Progenitor cell of endocrine pancreas (in vitro differentiated cells): ENCODE measurements around the gene NTSR2. TPM values are rescaled to one million over a fixed set of nuclear protein-coding genes. Genes with fewer than 3 reads are reported as not detected.

Source experiments
- DNase-seq: peaks from one replicate; pipeline ENCODE4 v3.0.0; 2021; ENCODE audit warnings: low spot score; ENCODE audit not compliant: unreplicated experiment
- H3K27ac Mint-ChIP-seq: 2 replicates; pipeline ENCODE4 v1.8.0; 2021; ENCODE audit warnings: mild to moderate bottlenecking, moderate library complexity, mixed read lengths
- H3K27me3 Mint-ChIP-seq: 2 replicates; pipeline ENCODE4 v1.8.0; 2021; ENCODE audit warnings: mixed read lengths
- H3K36me3 Mint-ChIP-seq: 2 replicates; pipeline ENCODE4 v1.8.0; 2022; ENCODE audit warnings: mixed read lengths; ENCODE audit not compliant: insufficient read depth
- H3K4me1 Mint-ChIP-seq: 2 replicates; pipeline ENCODE4 v1.8.0; 2021; ENCODE audit warnings: low read depth, mixed read lengths
- H3K4me3 Mint-ChIP-seq: 2 replicates; pipeline ENCODE4 v1.8.0; 2021; ENCODE audit warnings: low read depth, mild to moderate bottlenecking, moderate library complexity, mixed read lengths
- H3K9me3 Mint-ChIP-seq: 2 replicates; pipeline ENCODE4 v1.8.0; 2021; ENCODE audit warnings: low read depth, mixed read lengths
- CTCF ChIP-seq: fragments of 200-600 bp; sonication (generic); IDR thresholded peaks from one replicate; pipeline ENCODE4 v1.5.0; 2021; ENCODE audit warnings: antibody characterized with exemption, mild to moderate bottlenecking; ENCODE audit not compliant: unreplicated experiment
- total RNA-seq: library from RNA; stranded (reverse); gene quantifications from 2 replicates; pipeline ENCODE4 v1.2.1, GENCODE V29; 2021

NTSR2 gene
- total RNA-seq, 1 donor from 2014 or later = not detected

GRCh38 chr2:11656252-11656651 lies 13.7 kb downstream of the NTSR2 start:
- H3K36me3 Mint-ChIP-seq = no peaks in the 10 kb centered on the region
- peaks cover 5% of the 10 kb centered on the region for H3K4me1 Mint-ChIP-seq
- TF ChIP-seq CTCF = no peak
- H3K4me3 Mint-ChIP-seq = no peak overlapping the region
- peaks cover 7% of the 10 kb centered on the region for H3K27me3 Mint-ChIP-seq
- no peaks in the 10 kb centered on the region for H3K9me3 Mint-ChIP-seq
- no peak overlapping the region for H3K27ac Mint-ChIP-seq
- no peak for DNase-seq

- Mint-ChIP-seq H3K4me3 (no peak overlapping the region), H3K27me3 (no peaks in the 10 kb centered on the region), H3K36me3 (no peaks in the 10 kb centered on the region), H3K27ac (no peak overlapping the region), H3K9me3 (no peaks in the 10 kb centered on the region), H3K4me1 (peaks cover 5% of the 10 kb centered on the region)
- no peak for TF ChIP-seq CTCF
- DNase-seq = no peak
Measured at GRCh38 chr2:11655495-11655894, 14.5 kb downstream of the NTSR2 start.

- H3K4me3 Mint-ChIP-seq = no peak overlapping the region
- peaks cover 3% of the 10 kb centered on the region for H3K36me3 Mint-ChIP-seq
- no peak overlapping the region for H3K27ac Mint-ChIP-seq
- no peak for DNase-seq
- no peak for TF ChIP-seq CTCF
- H3K4me1 Mint-ChIP-seq = peaks cover 5% of the 10 kb centered on the region
- no peaks in the 10 kb centered on the region for H3K9me3 Mint-ChIP-seq
- H3K27me3 Mint-ChIP-seq = no peaks in the 10 kb centered on the region
Measured at GRCh38 chr2:11652553-11652952, 17.4 kb downstream of the NTSR2 start.

GRCh38 chr2:11651856-11652548 lies 18.0 kb downstream of the NTSR2 start:
- Mint-ChIP-seq H3K27me3 (no peaks in the 10 kb centered on the region), H3K4me3 (no peak overlapping the region), H3K9me3 (no peaks in the 10 kb centered on the region), H3K4me1 (peaks cover 5% of the 10 kb centered on the region), H3K36me3 (peaks cover 3% of the 10 kb centered on the region), H3K27ac (no peak overlapping the region)
- DNase-seq = no peak
- TF ChIP-seq CTCF = no peak

- no peak for DNase-seq
- Mint-ChIP-seq H3K9me3 (no peaks in the 10 kb centered on the region), H3K27me3 (no peaks in the 10 kb centered on the region), H3K4me3 (no peak overlapping the region), H3K27ac (no peak overlapping the region), H3K36me3 (peaks cover 3% of the 10 kb centered on the region), H3K4me1 (no peaks in the 10 kb centered on the region)
- TF ChIP-seq CTCF = no peak
Measured at GRCh38 chr2:11649093-11649492, 20.9 kb downstream of the NTSR2 start.
